ENCODE results near the gene SLC8A3. TPM values are rescaled to one million over a fixed set of nuclear protein-coding genes. Genes with fewer than 3 reads are reported as not detected.

Gene SLC8A3
- total and polyA plus RNA-seq, 12 donors: 0.01 to 0.26 (median 0.14) TPM; not detected in 4

DNA sequence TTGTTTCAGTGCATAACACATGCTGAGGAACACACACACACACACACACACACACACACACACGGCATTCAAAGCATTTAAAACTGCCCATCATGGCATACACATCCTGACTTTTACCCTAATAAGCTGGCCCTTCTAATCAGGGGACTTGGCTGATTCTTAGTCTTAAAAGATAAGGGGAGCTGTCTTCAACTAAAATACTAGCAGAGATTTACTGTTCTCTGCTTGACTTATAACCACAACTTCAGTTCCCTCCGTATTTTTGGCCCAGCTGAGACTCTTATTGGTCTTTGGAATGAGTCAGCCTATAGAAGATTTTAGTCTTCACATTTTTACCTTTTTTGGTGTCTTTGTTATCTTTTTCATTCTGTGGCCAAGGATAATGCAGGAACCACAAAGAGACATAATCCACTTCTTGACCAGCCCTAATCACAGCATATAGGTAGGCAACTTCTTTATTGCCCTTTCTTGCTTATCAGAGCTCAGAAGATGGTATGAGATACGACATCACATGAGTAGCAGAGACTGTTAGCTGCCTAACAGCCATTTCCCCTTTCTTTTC, 25.1 kb upstream of the SLC8A3 start:
- H3K27ac ChIP-seq: no peak overlapping the region
- DNase-seq (no peak), ATAC-seq (no peak)
- intact Hi-C loops (cut with DNase I): no loop called here
- no peaks in the 10 kb centered on the region for H3K36me3 ChIP-seq
- no peak overlapping the region for H3K4me3 ChIP-seq
- H3K4me1 ChIP-seq: no peaks in the 10 kb centered on the region
- H3K27me3 ChIP-seq: peaks cover 0 to 12% (median 8%) of the 10 kb centered on the region in 7 donors
- TF ChIP-seq, protein P1, sequence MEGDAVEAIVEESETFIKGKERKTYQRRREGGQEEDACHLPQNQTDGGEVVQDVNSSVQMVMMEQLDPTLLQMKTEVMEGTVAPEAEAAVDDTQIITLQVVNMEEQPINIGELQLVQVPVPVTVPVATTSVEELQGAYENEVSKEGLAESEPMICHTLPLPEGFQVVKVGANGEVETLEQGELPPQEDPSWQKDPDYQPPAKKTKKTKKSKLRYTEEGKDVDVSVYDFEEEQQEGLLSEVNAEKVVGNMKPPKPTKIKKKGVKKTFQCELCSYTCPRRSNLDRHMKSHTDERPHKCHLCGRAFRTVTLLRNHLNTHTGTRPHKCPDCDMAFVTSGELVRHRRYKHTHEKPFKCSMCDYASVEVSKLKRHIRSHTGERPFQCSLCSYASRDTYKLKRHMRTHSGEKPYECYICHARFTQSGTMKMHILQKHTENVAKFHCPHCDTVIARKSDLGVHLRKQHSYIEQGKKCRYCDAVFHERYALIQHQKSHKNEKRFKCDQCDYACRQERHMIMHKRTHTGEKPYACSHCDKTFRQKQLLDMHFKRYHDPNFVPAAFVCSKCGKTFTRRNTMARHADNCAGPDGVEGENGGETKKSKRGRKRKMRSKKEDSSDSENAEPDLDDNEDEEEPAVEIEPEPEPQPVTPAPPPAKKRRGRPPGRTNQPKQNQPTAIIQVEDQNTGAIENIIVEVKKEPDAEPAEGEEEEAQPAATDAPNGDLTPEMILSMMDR (IDR thresholded peaks at IDR 0.05): no peak
- no peaks in the 10 kb centered on the region for H3K9me3 ChIP-seq
- 29 to 34% methylated on average over 3 of the region's 3 CpGs for WGBS, 2 donors

DNA sequence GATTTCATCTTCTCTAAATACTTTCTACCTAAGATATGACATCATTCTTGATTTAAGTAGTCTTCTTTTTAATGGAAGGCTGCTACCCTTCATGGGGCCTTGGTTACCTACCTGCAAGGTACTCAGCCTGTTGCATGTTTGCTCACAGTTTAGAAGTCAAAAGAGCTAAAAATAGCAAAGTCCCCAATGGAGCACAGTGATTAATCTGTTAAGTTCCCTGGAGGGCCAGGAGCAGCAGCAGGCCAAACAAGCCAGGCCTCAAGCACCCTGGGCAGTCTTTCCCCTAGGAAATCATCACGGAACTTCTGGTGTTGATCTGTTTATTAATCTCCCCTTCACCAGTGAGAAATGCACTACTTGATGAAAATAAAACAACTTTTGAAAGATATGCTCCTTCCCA, 24.0 kb upstream of the SLC8A3 start:
- H3K4me1 ChIP-seq: no peaks in the 10 kb centered on the region
- TF ChIP-seq, protein P1 (IDR thresholded peaks at IDR 0.05): no peak
- H3K36me3 ChIP-seq: no peaks in the 10 kb centered on the region
- DNase-seq (no peak), ATAC-seq (no peak)
- H3K27ac ChIP-seq: no peak overlapping the region
- no peak overlapping the region for H3K4me3 ChIP-seq
- H3K27me3 ChIP-seq: peaks cover 0 to 12% (median 4%) of the 10 kb centered on the region in 7 donors
- intact Hi-C loops (cut with DNase I): no loop called here
- H3K9me3 ChIP-seq: no peaks in the 10 kb centered on the region
- 27 to 33% methylated on average over 1 of the region's 1 CpG for WGBS, 2 donors

DNA sequence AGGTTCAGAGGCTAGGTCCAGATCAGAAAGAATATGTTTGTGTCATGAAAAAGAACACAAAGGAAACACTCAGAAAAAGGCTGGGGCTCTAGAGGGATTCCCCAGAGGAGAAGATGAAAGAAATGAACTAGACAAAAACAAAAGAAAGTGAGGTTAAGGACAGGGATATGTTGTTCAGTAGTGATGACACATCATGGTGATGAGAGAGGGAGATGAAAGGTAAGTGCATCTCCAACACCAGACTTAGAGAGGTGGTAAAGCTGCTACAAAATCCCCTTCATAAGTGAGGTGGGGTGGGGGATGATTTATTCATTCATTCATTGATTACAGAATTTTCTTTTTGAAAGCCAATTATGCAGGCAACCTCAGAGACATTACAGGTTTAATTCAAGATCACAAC, 19.6 kb upstream of the SLC8A3 start:
- no peak overlapping the region for H3K27ac ChIP-seq
- no peak overlapping the region for H3K4me3 ChIP-seq
- TF ChIP-seq, protein P1 (IDR thresholded peaks at IDR 0.05): no peak
- ATAC-seq (no peak), DNase-seq (no peak)
- H3K4me1 ChIP-seq: no peaks in the 10 kb centered on the region
- no peaks in the 10 kb centered on the region for H3K9me3 ChIP-seq
- H3K36me3 ChIP-seq: no peaks in the 10 kb centered on the region
- peaks cover 0 to 51% (median 15%) of the 10 kb centered on the region in 7 donors for H3K27me3 ChIP-seq
- intact Hi-C loops (cut with DNase I): no loop called here

DNA sequence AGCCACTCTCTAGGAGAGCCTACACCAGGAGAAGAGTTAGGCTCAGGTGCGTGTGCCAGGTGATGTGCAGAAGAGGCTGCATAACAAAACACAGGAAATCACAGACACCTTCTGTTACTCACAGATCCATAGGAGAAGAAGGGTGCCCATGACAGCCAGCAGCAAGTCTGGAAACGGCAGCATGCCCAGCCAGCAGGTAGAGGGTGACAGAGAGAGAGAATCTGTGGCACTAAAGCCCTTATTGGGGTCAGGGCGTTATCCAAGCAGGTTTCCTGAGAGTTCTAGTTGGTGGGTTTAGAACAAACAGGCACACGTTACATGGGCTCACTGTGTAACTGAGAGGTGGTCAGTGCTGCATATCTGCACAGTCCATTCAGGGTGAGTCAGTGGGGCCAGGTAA, 14.9 kb upstream of the SLC8A3 start:
- Histone ChIP-seq H3K9me3 (no peaks in the 10 kb centered on the region), H3K27me3 (peaks cover 0 to 87% (median 27%) of the 10 kb centered on the region in 7 donors), H3K27ac (no peak overlapping the region), H3K36me3 (no peaks in the 10 kb centered on the region), H3K4me3 (no peak overlapping the region), H3K4me1 (no peaks in the 10 kb centered on the region)
- TF ChIP-seq, protein P1 (IDR thresholded peaks at IDR 0.05): no peak
- ATAC-seq (no peak), DNase-seq (no peak)
- intact Hi-C loops (cut with DNase I): no loop called here
- 71 to 79% methylated on average over 4 of the region's 4 CpGs for WGBS, 2 donors

Data from heart right ventricle (tissue), 16 donors.